T-helper 2 cell treated with Interferon-gamma antibody and Interleukin-4, amounts not matched to agents 100 ng/mL and 5 ng/mL, for 36 hours (primary cell): Measurements from ENCODE around the gene BIK. TPM values are rescaled to one million over a fixed set of nuclear protein-coding genes. Genes with fewer than 3 reads are reported as not detected.
"Not testable (repeated sequence)": the region's sequence is repeated elsewhere in the genome, so short reads cannot be mapped to it uniquely, and the experiment has no call there.

Experiments used
- intact Hi-C: fragments of 100-400 bp; cut with micrococcal nuclease; formaldehyde crosslinking; loops from one replicate; pipeline ENCODE4 v1.15.1; 2023
- total RNA-seq: library from RNA; stranded (reverse); gene quantifications from 2 replicates; pipeline ENCODE4 v1.2.3, GENCODE V29; 2022

BIK gene
- total RNA-seq, 1 donor from 2014 or later: 2.0 TPM

DNA sequence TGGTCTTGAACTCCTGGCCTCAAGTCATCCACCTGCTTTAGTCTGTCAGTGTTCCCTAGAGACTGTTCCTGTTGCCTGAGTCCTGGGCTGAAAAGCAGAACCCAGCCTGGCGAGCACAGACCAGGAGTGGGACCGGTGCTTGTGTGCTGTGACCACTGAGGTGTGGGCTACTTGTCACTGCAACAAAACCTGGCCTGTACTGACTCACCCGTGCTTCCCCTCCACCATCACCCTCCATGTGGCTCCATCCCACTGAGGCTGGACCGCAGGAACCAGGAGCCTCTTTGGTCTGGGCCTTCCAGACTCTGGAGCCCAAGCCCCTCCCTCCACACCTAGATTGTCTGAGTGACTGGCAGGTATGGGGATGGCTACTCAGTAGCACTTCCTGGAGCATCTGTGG lies 24.0 kb downstream of the BIK start:
- intact Hi-C loops: no loop called here

DNA sequence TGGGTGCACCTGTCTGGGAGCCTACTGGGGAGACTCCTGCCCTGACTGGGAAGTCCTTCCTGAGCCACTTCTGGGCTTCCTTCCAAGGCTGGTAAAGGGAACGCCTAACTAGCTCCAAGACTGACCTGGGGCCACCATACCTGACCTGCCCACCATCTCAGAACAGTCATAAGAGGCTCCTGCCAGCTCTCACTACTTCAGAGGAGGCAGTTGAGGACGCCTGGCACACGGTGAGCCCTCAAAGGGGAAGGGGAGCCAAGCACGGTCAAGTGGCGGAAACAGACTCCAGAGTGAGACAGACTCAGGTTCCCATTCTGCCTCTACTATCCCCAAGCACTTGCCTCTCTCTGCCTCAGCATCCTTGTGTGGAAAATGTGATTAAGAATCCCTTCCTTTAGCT lies 25.0 kb downstream of the BIK start:
- intact Hi-C loops: no loop called here

DNA sequence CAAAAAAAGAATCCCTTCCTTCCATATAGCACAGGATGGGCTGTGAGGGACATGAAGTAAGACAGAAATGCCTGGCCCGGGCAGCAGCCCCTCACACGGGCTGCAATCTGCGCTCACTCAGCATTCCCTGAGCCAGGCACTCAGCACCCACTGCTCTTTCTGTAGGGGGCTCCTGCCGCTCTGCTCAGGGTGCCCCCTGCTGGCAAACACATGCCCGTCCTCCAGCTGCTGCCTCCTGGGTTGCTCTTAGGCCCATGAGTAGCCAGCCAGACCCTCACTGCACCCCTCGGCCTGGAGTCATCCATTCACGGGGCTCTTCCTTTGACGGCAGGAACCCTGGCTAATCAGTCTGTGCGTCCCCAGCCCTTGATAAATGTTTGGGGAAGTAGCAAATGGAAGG lies 25.7 kb downstream of the BIK start:
- intact Hi-C loops: no loop called here

DNA sequence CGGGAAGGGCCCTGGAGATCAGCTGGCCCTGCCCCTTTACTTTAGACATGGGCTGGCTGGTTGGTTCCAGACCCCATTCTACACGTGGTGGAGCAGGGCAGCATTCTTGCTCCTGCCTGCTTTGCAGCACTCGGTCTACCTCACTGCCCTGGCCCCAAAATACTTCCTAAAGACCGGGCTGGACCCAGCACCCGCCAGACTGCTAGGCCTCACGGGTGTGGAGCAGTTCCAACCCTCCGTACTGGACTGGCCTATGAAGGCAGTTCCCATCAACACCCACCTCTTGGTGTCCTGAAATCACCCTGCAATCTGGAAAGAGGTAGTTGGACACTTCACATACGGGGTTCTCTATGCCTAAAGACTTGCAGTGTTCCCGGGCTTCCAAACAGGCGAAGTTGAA lies 26.3 kb downstream of the BIK start:
- intact Hi-C loops: no loop called here

DNA sequence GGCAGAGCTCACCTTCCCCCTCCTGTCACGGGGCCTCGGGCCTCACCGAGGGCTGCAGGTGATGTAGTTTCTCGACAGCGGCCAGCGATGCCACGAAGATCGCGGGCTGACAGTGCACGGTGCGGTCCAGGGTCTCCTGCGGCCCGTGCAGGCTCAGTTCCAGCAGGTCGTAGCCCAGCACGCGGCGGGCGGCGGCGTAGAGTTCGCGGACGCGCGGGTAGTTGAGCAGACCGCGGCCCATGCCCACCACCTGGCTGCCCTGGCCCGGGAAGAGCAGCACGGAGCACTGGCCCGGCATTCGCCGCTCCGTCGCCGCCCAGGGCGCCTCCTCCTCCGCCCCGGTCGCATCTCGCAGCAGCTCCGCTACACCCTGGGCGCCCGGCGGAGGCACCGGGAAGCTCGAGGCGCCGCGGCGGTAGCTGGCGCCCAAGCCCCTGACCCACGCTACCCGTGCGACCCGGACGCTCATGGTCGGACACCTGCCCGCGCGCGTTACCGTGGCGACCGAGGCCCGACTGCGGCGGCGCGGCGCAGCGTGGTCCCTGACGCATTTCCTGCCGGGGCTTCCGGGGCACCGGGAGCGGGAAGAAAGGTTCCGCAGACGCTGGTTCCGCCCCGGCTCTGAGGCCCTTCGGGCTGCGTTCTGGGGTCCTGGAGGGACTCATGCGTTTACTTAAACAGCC lies 32.5 kb downstream of the BIK start, which contains the start of gene MCAT:
MCAT (minus strand) TSS at position 519 of the 683 bp plus-strand sequence; CDS start at position 469, 50 bp downstream.
- intact Hi-C loops: loop anchor here (1.0 to 2.0 kb wide), 2 partner anchors 44 to 54 kb away; partner anchors contain the start of genes TTLL1 and TTLL12

DNA sequence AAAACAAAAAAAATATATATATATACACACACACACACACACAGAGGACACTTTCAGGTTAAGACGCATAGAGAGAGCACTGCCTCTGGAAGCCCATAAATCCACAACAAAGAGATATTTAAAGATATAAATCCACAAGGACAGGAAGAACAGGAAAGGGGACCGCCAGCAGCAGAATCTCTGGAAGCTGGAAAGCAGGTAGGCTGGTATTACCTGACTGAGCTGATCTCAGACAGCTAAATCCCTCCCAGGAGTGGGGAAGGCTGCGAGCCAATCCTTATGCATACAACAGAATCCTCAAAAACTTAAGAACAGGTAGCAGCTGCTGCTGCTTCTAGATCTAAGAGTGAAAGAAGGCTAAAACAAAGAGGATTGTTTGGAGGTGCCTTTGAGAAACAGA lies 34.4 kb downstream of the BIK start:
- intact Hi-C loops: no loop called here

DNA sequence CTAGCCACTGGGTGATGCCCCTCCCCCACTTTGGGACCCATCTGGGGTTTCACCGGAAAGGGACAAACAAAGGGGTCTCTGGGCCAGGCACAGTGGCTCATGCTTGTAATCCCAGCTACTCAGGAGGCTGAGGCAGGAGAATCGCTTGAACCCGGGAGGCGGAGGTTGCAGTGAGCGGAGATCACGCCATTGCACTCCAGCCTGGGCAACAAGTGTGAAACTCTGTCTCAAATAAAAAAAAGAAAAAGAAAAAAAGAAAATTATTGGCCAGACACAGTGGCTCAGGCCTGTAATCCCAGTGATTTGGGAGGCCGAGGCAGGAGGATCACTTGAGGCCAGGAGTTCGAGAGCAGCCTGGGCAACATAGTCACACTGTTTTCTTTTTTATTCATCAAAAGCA lies 34.8 kb downstream of the BIK start:
- intact Hi-C loops: not testable (repeated sequence)

DNA sequence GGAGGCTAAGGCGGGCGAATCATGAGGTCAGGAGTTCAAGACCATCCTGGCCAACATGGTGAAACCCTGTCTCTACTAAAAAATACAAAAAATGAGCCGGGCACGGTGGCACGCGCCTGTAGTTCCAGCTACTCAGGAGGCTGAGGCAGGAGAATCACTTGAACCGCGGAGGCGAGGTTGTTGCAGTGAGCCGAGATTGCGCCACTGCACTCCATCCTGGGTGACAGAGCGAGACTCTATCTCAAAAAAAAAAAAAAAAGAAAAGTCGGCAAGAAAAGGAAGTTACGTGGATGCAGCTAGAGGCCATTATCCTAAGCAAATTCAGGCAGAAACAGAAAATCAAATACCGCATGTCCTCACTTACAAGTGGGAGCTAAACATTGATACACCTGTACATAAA lies 35.8 kb downstream of the BIK start:
- intact Hi-C loops: not testable (repeated sequence)

DNA sequence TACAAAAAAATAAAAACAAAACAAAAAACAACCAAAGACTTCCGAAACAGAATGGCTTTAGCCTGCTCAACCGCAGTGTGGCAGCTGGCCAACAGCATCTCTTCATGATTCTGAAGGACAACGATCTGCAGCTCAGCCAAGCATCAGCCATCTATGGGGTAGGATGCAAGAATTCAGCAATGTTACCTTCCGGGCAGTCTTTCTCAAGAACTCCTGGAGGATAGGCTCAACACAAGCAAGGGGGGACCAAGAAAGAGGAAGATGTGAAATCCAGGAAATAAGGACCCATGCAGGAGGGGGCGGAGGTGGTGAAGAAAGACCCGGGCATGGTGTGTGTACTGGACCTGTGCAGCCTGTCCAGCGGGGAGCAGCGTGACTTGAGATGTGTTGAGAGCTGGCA lies 37.3 kb downstream of the BIK start:
- intact Hi-C loops: no loop called here

DNA sequence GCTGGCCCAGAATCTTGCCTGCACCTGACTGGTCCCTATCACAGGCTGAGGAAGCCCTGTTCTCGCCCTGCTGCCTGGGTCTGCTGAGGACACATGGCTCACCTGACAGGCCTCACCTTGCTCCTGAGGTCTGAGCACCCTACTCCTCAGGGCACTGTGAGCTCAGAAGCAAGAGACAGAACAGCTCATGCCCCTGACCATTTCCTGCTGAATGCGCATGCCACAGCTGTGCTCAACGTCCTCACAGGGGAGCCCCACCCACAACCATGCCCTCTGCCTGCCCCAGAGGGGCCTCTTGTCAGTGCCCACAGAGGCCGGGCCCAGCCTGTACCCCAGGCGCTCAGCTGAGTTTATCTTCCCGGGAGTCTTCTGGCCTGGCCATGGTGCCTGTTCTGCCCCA lies 38.0 kb downstream of the BIK start:
- intact Hi-C loops: no loop called here

DNA sequence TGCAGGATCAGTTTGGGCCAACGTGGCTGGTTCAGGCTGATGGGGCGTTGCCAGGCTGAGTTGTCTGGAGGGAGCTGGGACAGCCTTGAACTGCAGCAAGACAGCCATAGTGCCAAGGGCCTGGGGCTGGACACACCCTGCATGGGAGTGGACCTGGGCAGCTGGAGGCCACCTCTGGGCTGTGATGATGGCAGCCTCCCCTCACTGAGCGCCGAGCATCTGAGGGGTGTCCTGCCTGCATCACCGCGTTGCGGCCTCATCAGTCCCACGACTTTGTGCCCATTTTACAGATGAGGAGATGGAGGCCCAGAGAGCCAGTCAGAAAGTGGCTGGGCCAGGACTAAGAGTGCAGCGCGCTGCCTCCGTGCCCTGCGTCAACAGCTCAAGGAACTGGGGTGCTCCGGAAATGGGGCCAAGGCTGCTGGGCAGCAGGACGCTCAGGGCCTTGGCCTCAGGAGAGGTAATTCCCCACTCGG lies 40.2 kb downstream of the BIK start:
- intact Hi-C loops: loop anchor here (2.0 to 5.0 kb wide), 2 partner anchors 36 to 38 kb away; partner anchors contain the start of genes BIK and TTLL12

DNA sequence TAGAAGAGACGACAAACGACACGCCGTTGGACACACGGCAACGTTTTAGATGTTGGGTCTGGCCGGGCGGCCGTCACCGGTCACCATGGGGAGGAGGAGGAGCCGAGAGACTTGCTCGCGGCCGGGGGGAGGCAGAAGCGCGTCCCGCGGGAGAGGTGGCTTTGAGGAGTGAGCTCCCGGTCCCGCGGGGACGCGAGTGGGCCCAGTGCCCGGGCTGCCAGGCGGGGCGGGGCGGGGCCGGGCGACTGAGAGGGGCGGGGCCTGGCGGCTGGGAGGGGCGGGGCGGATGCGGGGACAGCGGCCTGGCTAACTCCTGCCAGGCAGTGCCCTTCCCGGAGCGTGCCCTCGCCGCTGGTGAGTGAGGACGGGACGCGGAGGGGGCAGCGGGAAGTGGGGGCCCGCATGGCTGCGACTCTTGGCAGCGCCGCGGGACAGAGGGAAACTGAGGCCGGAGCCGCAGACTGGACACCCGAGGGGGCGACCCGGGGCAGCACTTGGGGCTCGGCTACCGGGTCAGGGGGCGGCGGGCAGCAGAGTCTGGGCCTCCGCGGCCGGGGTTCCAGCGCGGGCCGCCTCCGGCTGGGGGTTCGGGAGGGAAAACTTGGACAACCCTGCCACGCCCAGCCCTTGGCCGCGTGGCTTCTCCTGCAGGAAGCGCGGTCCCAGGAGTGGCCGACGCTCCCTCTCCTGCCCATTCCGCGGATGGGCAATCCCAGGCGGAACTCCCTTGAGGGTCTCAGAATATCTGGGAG lies 40.9 kb downstream of the BIK start, which contains the start of gene TSPO:
TSPO (plus strand) TSS at position 309 of the 752 bp plus-strand sequence. CDS start 7,680 bp downstream, outside the sequence.
- intact Hi-C loops: loop anchor here (2.0 to 5.0 kb wide), 2 partner anchors 35 to 39 kb away; partner anchors contain the start of genes BIK and TTLL12

DNA sequence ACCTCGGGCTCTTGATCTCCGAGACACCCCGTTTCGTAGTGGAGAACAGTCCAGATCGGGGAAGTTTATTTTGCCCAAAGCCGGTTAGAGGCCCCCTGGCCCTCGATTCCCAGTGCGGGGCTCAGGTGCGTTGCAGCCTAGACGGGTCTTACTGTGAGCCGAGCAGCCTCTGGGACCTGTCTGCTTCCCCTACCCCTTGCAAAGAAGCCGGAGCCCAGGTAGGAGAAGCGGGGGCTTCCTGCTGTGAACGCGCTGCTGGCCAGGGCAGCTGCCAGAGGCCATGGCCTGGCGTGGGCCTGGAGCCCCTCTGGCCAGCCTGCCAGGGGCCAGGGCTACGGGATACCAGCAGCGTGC lies 41.4 kb downstream of the BIK start:
- intact Hi-C loops: loop anchor here (5.0 kb wide), 1 partner anchor 40 kb away; the partner anchor contains the start of gene BIK

DNA sequence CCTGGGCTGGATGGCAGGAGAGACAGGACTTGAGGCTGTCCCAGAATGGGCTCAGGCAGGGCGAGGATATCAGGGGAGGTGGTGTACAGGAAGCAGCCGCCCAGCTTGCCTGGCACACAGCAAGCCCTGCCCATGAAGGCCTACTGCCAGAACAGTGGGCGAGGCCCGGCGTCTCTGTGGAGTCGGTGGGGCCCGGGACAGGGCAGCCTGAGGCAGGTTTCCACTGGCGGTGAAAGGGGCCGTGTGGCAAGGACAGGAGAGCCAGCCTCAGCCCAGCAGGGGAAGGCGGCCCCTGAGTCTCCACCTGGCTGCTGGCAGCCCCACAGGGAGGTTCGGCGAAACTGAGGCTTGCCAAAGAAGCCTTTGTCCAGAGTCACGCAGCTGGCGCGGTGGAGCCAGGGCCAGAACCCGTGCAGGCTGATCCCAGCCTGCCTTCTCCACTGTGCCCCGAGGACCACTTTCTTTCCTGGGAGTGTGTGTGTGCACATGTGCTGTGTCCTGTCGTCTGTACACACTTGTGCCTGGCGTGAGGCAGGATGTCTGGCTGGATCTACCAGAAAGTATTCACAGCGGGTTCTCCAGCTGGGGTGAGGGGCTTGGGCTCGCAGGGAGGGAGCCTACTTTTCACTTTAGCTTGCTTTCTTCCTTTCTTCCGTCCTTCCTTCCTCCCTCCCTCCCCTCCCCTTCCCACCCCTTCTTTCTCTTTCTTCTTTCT lies 42.0 kb downstream of the BIK start:
- intact Hi-C loops: loop anchor here (5.0 kb wide), 1 partner anchor 40 kb away; the partner anchor contains the start of gene BIK

DNA sequence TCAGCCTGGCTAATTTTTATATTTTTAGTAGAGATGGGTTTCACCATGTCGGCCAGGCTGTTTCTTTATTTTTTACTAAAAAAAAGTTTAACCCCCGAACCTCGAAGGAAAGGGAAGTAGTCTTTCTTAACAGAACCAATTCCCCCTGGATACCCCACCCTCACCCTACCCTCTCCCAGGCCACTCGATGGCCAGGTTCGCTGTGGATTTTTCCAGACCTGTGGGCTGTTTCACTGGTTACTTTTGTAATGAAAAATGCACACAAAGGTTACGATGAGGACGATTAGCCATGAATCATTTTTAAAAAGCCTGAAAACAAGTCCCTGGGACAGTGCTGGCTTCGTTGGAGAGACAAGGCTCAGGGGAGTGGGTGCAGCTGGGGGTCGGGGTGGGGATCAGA lies 43.3 kb downstream of the BIK start:
- intact Hi-C loops: loop anchor here (5.0 kb wide), 1 partner anchor 42 kb away; the partner anchor contains the start of gene BIK

DNA sequence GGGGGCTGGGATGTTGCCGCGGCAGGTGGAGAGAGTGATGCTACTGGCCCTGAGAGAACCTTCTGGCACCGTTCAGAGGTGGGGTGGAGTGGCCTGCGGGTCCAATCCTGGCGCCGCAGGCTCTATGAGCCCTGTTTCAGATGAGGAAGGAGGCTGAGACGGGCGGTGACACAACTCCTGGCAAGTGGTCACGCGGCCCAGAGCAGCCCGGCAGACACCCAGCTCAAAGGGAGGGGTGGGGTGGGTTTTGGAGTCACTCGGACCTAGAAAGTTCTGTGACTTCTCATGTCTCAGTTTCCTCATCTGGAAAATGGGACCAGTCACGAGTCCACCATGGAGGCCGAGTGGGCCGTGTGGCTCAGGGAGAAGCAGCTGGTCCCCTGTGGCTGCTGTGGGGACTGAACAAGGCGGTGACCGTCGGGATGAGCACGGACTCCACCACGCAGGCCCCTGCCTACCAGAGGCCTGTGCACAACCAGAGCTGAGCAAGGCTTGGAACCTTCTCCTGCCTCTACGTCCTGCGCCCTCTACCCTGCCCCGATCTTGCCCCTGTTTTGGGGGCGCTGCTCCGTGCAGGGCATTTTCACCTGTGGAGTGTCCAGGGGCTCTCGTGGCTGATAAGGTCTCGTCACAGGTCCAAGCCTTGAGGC lies 44.5 kb downstream of the BIK start:
- intact Hi-C loops: loop anchor here (5.0 kb wide), 1 partner anchor 43 kb away; the partner anchor contains the start of gene BIK

DNA sequence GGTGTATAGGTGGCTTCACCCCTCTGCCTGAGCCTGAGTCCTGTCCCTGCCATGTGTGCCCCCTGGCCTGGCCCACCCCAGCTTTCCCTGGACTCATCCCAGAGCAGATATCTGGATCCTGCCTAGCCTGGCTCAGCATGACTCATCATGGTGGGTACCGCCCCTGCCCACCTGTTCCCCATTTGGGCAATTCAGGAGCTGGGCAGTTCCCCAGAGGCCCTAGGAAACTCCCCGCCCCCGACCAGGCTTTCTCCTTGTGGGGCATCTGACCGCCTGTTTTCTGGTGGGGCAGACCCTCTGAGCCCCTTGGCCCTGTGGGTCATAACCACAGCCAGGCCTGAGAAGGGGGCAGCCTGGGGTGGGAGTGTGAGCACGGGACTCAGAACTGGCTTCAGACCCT lies 45.2 kb downstream of the BIK start:
- intact Hi-C loops: no loop called here

DNA sequence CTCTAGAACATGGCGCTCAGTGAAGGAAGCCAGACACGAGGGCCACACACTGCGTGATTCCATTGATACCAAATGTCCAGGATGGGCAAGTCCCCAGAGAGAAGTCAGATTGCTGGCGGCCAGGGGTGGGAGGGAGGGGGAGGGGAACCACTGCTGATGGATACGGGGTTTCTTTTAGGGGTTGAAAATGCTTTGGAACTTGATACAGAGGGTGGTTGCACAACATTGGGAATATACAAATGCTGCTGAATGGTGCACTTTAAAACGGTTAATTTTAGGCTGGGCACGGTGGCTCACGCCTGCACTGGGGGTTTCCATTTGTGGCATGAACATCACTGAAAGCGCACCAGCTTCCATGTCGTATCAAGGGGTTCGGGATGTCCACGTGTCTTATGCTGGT lies 45.9 kb downstream of the BIK start:
- intact Hi-C loops: no loop called here

DNA sequence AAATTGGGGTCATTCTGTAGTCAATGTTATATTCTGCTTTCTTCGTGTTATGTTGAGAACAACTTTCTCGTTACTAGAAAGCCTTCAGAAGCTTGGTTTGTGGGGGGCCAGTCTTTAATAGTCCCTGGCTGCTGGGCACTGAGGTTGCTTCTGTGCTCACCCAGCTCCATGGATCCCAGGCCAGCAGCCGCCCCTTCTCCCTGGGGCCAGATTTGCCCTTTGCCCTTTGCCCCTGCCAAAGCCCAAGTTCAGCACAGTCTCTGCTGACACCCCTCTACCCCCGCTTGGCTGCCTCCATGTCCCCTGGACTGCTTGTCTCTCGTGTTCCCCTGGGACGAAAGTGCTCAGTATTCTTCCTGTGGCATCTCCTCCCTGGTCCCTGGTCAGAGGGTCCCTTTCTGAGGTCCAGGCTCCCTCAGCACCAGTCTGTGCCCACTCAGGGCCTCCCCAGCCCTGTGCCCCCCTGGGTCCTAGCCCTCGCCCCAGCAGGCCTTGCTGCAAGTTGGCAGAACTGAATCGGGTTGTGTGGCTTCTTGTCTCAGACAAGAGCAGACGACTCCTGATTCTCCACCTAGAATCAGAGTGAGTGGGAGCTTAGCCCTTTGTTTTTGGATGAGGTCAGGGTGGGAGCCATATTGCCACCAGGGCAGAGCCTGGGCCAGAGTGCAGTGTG lies 47.5 kb downstream of the BIK start:
- intact Hi-C loops: no loop called here

DNA sequence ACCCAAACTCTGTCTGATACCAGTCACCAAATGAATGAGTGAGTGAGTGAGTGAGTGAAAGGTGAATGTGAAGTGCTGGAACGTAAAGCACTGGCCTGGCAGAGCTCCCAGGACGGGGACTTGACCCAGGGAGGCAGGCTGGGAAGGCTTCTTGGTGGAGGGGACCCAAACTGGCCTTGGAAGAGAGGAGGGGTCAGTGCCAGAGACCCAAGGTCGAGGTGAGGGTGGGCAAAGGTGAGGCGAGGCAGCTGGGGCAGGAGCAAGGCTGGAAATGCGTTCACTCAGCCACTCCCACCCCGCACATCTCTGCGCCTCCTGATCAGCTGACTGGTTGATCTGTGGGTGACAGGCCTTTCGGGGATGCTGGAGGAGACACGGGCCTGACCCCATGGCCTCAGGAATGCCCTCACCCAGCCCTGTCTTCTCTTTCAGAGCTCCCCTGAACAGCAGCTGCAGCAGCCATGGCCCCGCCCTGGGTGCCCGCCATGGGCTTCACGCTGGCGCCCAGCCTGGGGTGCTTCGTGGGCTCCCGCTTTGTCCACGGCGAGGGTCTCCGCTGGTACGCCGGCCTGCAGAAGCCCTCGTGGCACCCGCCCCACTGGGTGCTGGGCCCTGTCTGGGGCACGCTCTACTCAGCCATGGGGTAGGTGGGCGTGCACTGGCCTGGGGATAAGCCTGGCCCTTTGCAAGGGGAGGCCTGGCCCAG lies 48.4 kb downstream of the BIK start:
- intact Hi-C loops: no loop called here
